GM23338 (cell line): ENCODE measurements around the gene YPEL3. TPM values are rescaled to one million over a fixed set of nuclear protein-coding genes. Genes with fewer than 3 reads are reported as not detected.
A peak's percentile ranks its signal among the peaks of the same experiment; 100 is the strongest.

Source experiments
- ATAC-seq: fragments of 200-7000 bp; cut with Tn5 transposase; 3 replicates; pipeline ENCODE4 v1.9.1; 2020
- DNase-seq: peaks from one replicate; pipeline ENCODE4 v3.0.0-alpha.2; 2015; ENCODE audit warnings: low spot score
- H2AFZ ChIP-seq: fragments of 200-600 bp; sonication (generic); 2 replicates; pipeline ENCODE4 v1.8.0; 2016; ENCODE audit warnings: antibody characterized with exemption, mild to moderate bottlenecking, moderate library complexity
- H3F3A ChIP-seq: fragments of 200-600 bp; sonication (generic); replicated peaks from 2 replicates; pipeline ENCODE4 v1.8.0; 2017; ENCODE audit warnings: antibody characterized with exemption, mixed run types, low read depth
- H3K27ac ChIP-seq: fragments of 200-600 bp; sonication (generic); 2 replicates; pipeline ENCODE4 v1.6.1; 2016; ENCODE audit warnings: low read depth
- H3K27me3 ChIP-seq: fragments of 200-600 bp; sonication (generic); 2 replicates; pipeline ENCODE4 v1.8.0; 2016; ENCODE audit warnings: mild to moderate bottlenecking, mixed run types, moderate library complexity; ENCODE audit not compliant: insufficient read depth
- H3K36me3 ChIP-seq: fragments of 200-600 bp; sonication (generic); 2 replicates; pipeline ENCODE4 v1.8.0; 2016; ENCODE audit warnings: mild to moderate bottlenecking; ENCODE audit not compliant: insufficient read depth
- H3K4me1 ChIP-seq: fragments of 200-600 bp; sonication (generic); 2 replicates; pipeline ENCODE4 v1.8.0; 2016; ENCODE audit warnings: mild to moderate bottlenecking, moderate library complexity; ENCODE audit not compliant: insufficient read depth
- H3K4me2 ChIP-seq: fragments of 200-600 bp; sonication (generic); 2 replicates; pipeline ENCODE4 v1.7.1; 2017; ENCODE audit warnings: mixed run types
- H3K4me3 ChIP-seq: fragments of 200-600 bp; sonication (generic); 2 replicates; pipeline ENCODE4 v1.6.1; 2016; ENCODE audit warnings: mixed run types
- H3K79me2 ChIP-seq: fragments of 200-600 bp; sonication (generic); replicated peaks from 2 replicates; pipeline ENCODE4 v1.8.0; 2017; ENCODE audit warnings: mild to moderate bottlenecking; ENCODE audit not compliant: insufficient read depth
- H3K9me2 ChIP-seq: fragments of 200-600 bp; sonication (generic); 2 replicates; pipeline ENCODE4 v1.8.0; 2017; ENCODE audit not compliant: insufficient read depth
- H4K20me1 ChIP-seq: fragments of 200-600 bp; sonication (generic); replicated peaks from 2 replicates; pipeline ENCODE4 v1.8.0; 2017; ENCODE audit warnings: mild to moderate bottlenecking; ENCODE audit not compliant: insufficient read depth
- H3K27ac Mint-ChIP-seq: 2 replicates; pipeline ENCODE4 v1.8.0; 2020; ENCODE audit warnings: inconsistent platforms, mild to moderate bottlenecking, moderate library complexity, mixed read lengths
- H3K27me3 Mint-ChIP-seq: 3 replicates; pipeline ENCODE4 v1.8.0; 2022; ENCODE audit warnings: low read depth, mild to moderate bottlenecking, moderate library complexity, mixed read lengths, inconsistent platforms; ENCODE audit not compliant: insufficient read depth, poor library complexity
- H3K36me3 Mint-ChIP-seq: 3 replicates; pipeline ENCODE4 v1.8.0; 2021; ENCODE audit warnings: low read depth, mild to moderate bottlenecking, inconsistent platforms, moderate library complexity, mixed read lengths
- H3K4me1 Mint-ChIP-seq: 3 replicates; pipeline ENCODE4 v1.8.0; 2020; ENCODE audit warnings: mild to moderate bottlenecking, inconsistent platforms, mixed read lengths
- H3K4me3 Mint-ChIP-seq: 3 replicates; pipeline ENCODE4 v1.8.0; 2021; ENCODE audit warnings: moderate library complexity, mild to moderate bottlenecking, inconsistent platforms, mixed read lengths
- H3K9me3 Mint-ChIP-seq: 3 replicates; pipeline ENCODE4 v1.8.0; 2020; ENCODE audit warnings: moderate library complexity, mild to moderate bottlenecking, inconsistent platforms, mixed read lengths
- CREB1 ChIP-seq: fragments of 250-450 bp; sonication (Bioruptor Pico); IDR thresholded peaks from 2 replicates; pipeline ENCODE4 v1.5.0; 2020; ENCODE audit warnings: low read depth, mild to moderate bottlenecking, moderate library complexity
- ETS1 ChIP-seq: IDR thresholded peaks from 2 replicates; pipeline ENCODE4 v1.6.1; 2016; ENCODE audit warnings: antibody characterized with exemption
- EZH2 ChIP-seq: fragments of 200-600 bp; sonication (generic); IDR thresholded peaks from one replicate; pipeline ENCODE4 v1.8.0; 2017; ENCODE audit warnings: antibody characterized with exemption, mild to moderate bottlenecking, low read depth; ENCODE audit not compliant: unreplicated experiment
- EZH2phosphoT487 ChIP-seq: fragments of 200-600 bp; sonication (generic); IDR thresholded peaks from one replicate; pipeline ENCODE4 v1.8.1; 2018; ENCODE audit warnings: antibody characterized with exemption; ENCODE audit not compliant: unreplicated experiment
- JUNB ChIP-seq: IDR thresholded peaks from one replicate; pipeline ENCODE4 v1.6.1; 2016; ENCODE audit warnings: antibody characterized with exemption; ENCODE audit not compliant: unreplicated experiment
- NANOG ChIP-seq: IDR thresholded peaks from 2 replicates; pipeline ENCODE4 v1.6.1; 2016; ENCODE audit warnings: antibody characterized with exemption, borderline replicate concordance
- POLR2AphosphoS5 ChIP-seq: IDR thresholded peaks from 2 replicates; pipeline ENCODE4 v1.6.1; 2016; ENCODE audit warnings: antibody characterized with exemption, low read depth
- REST ChIP-seq: IDR thresholded peaks from one replicate; pipeline ENCODE4 v1.6.1; 2018; ENCODE audit warnings: antibody characterized with exemption; ENCODE audit not compliant: unreplicated experiment
- STAT1 ChIP-seq: IDR thresholded peaks from one replicate; pipeline ENCODE4 v1.6.1; 2016; ENCODE audit warnings: antibody characterized with exemption; ENCODE audit not compliant: unreplicated experiment
- ZNF114 ChIP-seq: fragments of 250-450 bp; sonication (Bioruptor Pico); IDR thresholded peaks from 2 replicates; pipeline ENCODE4 v1.5.0; 2020; ENCODE audit warnings: mild to moderate bottlenecking, moderate library complexity
- ZNF331 ChIP-seq: fragments of 250-450 bp; sonication (Bioruptor Pico); IDR thresholded peaks from 2 replicates; pipeline ENCODE4 v1.5.0; 2020; ENCODE audit warnings: low read depth, mild to moderate bottlenecking, moderate library complexity
- polyA plus RNA-seq: library from polyadenylated mRNA; unstranded; fragments of >200 nt; fragmentation: Nextera tagmentation; extraction: Ambion mirVana; gene quantifications from 2 replicates; pipeline ENCODE4 v1.2.1, GENCODE V29; 2016
- total RNA-seq: library from RNA; depleted of rRNA; stranded (reverse); fragments of >200 nt; shearing (Covaris generic); gene quantifications from 2 replicates; pipeline ENCODE4 v1.2.3, GENCODE V29; 2014
- TF ChIP-seq, protein P1 (sequence below), 2 experiments: fragments of 200-600 bp in 1 of 2; sonication (generic) in 1 of 2; conservative IDR thresholded peaks; 2 replicates each; pipeline versions ENCODE4 v1.5.1 to v1.6.1; 2016 to 2017; ENCODE audit warnings: antibody characterized with exemption in 2 of 2, low read depth in 2 of 2, mild to moderate bottlenecking in 2 of 2, moderate library complexity in 1 of 2

The YPEL3 gene
- total and polyA plus RNA-seq, 2 experiments from 2014 or later, result 27.8 to 86.1 TPM

GRCh38 chr16:30088832-30089624 lies 7.0 kb downstream of the YPEL3 start:
- Histone ChIP-seq H3F3A (peaks cover 13% of the 10 kb centered on the region), H3K79me2 (0 out of 2 replicates have a peak, but pooled peaks cover 2% of the 10 kb centered on the region), H3K27ac (no peak overlapping the region), H3K9me2 (no peaks in the 10 kb centered on the region), H4K20me1 (no peaks in the 10 kb centered on the region; the same call in 1 of the 2 replicates), H3K36me3 (no peaks in the 10 kb centered on the region; the same call in 1 of the 2 replicates), H2AFZ (no peak overlapping the region), H3K4me1 (peaks cover 6% of the 10 kb centered on the region), H3K4me3 (no peak overlapping the region), H3K27me3 (0 out of 2 replicates have a peak, but pooled peaks cover 3% of the 10 kb centered on the region), H3K4me2 (no peak overlapping the region)
- ATAC-seq, result no peak
- Mint-ChIP-seq H3K4me1 (peaks cover 11% of the 10 kb centered on the region), H3K9me3 (no peaks in the 10 kb centered on the region; the same call in 2 of the 3 replicates), H3K4me3 (no peak overlapping the region; the same call in 2 of the 3 replicates), H3K27ac (0 out of 2 replicates have a peak overlapping the region, but pooled peaks have one; percentile 36), H3K27me3 (peaks cover 16% of the 10 kb centered on the region), H3K36me3 (peaks cover 25% of the 10 kb centered on the region)
- DNase-seq, result no peak
- TF ChIP-seq STAT1 (no peak), EZH2 (no peak), ETS1 (no peak), ZNF331 (no peak), NANOG (no peak), CREB1 (no peak), ZNF114 (CRISPR knock-in tag) (no peak), REST (no peak), EZH2phosphoT487 (no peak), JUNB (no peak), POLR2AphosphoS5 (no peak)
- TF ChIP-seq, protein P1, sequence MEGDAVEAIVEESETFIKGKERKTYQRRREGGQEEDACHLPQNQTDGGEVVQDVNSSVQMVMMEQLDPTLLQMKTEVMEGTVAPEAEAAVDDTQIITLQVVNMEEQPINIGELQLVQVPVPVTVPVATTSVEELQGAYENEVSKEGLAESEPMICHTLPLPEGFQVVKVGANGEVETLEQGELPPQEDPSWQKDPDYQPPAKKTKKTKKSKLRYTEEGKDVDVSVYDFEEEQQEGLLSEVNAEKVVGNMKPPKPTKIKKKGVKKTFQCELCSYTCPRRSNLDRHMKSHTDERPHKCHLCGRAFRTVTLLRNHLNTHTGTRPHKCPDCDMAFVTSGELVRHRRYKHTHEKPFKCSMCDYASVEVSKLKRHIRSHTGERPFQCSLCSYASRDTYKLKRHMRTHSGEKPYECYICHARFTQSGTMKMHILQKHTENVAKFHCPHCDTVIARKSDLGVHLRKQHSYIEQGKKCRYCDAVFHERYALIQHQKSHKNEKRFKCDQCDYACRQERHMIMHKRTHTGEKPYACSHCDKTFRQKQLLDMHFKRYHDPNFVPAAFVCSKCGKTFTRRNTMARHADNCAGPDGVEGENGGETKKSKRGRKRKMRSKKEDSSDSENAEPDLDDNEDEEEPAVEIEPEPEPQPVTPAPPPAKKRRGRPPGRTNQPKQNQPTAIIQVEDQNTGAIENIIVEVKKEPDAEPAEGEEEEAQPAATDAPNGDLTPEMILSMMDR (conservative IDR thresholded peaks at IDR 0.05; ENCODE audit: low read depth in 2 of 2), result no peak
